GM20000 (cell line): ENCODE measurements around the gene CCDC93.

Experiments used
- DNase-seq: peaks from one replicate; pipeline ENCODE4 v3.0.0; 2012; ENCODE audit warnings: low spot score
- CTCF ChIP-seq: IDR thresholded peaks from 2 replicates; pipeline ENCODE4 v1.5.1; 2012; ENCODE audit warnings: mild to moderate bottlenecking, control low read depth; ENCODE audit errors: extremely low read depth, missing control alignments

Gene CCDC93

GRCh38 chr2:117967977-117968718 is 45.7 kb downstream of the CCDC93 start:
- TF ChIP-seq CTCF: no peak
- DNase-seq: no peak

- DNase-seq: no peak
- no peak for TF ChIP-seq CTCF
Observed at GRCh38 chr2:117963446-117963845, 50.4 kb downstream of the CCDC93 start.

- no peak for TF ChIP-seq CTCF
- no peak for DNase-seq
Observed at GRCh38 chr2:117961201-117961600, 52.7 kb downstream of the CCDC93 start.

GRCh38 chr2:117960231-117960630 is 53.6 kb downstream of the CCDC93 start:
- TF ChIP-seq CTCF: no peak
- DNase-seq: no peak

GRCh38 chr2:117958186-117958585 is 55.7 kb downstream of the CCDC93 start:
- DNase-seq: no peak
- TF ChIP-seq CTCF: no peak

- DNase-seq: no peak
- no peak for TF ChIP-seq CTCF
Observed at GRCh38 chr2:117957616-117958015, 56.3 kb downstream of the CCDC93 start.

GRCh38 chr2:117956036-117956796 is 57.7 kb downstream of the CCDC93 start:
- TF ChIP-seq CTCF: no peak

More at GRCh38 chr2:117956036-117956796, 57.7 kb downstream of the CCDC93 start:
- DNase-seq: no peak
